HG03575 (cell line): ENCODE measurements around the gene EBF4.

Source experiments
- ATAC-seq: cut with Tn5 transposase; IDR thresholded peaks from one replicate; pipeline ENCODE4 v1.9.1; 2021; ENCODE audit not compliant: unreplicated experiment, insufficient number of reproducible peaks, low FRiP score; ENCODE audit errors: extremely low read depth

Gene EBF4

GRCh38 chr20:2692036-2692885 is at the start of gene EBF4:
TSS of gene EBF4 (plus strand) at chr20:2692780. CDS start at chr20:2693646, 866 bp downstream.
- no peak for ATAC-seq

DNA sequence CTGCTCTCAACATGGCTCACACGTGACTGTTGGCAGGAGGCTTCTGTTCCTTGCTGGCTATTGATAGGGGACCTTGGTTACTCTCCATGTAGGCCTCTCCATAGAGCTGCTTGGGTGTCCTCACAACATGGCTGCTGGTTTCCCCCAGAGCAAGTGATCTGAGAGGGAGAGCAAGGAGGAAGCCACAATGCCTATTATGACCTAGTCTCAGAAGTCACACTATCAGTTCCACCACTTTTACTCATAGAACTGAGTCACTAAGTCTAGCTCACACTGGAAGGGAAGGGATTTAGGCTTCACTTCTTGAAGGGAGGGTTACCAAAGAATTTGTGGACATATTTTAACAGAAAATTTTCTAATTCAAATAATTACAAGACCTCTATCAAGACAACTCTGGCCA is 48.9 kb upstream of the EBF4 start:
- ATAC-seq = no peak

DNA sequence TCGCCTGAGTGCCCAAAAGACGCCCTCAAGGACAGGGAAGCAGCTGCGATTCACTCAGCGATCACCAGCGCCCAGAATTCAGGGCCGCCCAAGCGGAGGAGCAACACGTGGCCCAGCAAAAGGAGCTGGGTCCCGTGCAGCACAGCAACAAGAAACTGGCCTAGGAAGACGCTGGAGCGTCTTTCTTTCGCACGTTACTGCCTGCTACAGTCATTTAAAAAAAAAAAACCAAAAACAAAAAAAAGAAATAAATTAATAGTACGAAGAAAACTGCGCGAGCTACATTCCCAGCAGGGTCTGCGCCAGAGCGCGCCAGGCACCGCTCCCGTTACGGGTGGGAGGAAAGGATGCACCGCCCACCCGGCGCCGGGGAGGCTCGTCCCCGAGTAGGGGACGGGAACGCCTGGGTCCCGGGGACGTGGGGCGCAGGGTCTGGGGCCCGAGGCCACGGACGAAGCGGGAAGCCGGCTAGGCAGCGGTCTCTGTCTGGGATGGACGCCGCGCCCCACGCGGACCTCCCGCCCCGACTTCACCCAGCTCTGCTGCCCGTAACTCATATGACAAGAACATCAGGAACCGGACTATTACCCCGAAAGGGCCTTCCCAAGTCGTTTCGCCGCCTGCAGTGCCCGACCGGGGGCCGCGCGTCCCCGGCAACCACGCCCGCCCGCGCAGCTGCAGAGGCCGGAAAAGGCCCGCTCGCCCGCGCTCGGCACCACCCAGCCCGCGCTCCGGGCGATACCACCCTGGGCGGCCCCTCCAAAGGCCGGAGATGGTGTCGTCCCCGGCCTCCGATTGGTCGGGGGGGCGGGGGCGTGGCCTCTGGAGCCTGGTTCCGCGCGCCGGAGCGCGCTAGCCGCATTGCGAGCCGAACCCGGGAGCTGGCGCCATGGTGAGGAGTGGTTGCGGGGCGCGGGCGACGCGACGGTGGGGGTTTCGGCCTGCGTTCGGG is 40.5 kb upstream of the EBF4 start, which contains the start of gene NOP56:
NOP56 (plus strand) TSS at position 861 of the 952 bp plus-strand sequence; CDS start at position 890, 29 bp downstream.
- no peak for ATAC-seq

- no peak for ATAC-seq
These were observed 39.6 kb upstream of the EBF4 start for GRCh38 chr20:2652724-2653555.

GRCh38 chr20:2653556-2654383 is 38.8 kb upstream of the EBF4 start:
- ATAC-seq = no peak

- ATAC-seq = no peak
These were observed 38.2 kb upstream of the EBF4 start for GRCh38 chr20:2654384-2654822.

DNA sequence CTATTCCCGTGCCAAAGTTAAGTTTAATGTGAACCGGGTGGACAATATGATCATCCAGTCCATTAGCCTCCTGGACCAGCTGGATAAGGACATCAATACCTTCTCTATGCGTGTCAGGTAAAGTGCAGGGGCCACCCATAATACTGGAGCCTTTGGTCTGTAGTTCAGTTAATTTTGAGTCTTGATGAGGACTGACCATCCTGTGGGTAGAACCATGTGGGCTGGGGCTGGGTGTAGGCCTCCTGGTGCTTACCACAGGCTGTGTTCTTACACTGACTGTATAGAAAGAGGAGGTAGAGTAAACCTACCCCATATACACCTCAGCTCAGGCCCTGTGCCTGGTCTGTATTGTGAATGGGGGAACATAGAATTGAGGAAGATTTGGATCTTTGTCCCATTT is 37.7 kb upstream of the EBF4 start:
- no peak for ATAC-seq

GRCh38 chr20:2655331-2656116 is 37.1 kb upstream of the EBF4 start:
- ATAC-seq = no peak

- ATAC-seq = no peak
These were observed 36.0 kb upstream of the EBF4 start for GRCh38 chr20:2656471-2657117.

DNA sequence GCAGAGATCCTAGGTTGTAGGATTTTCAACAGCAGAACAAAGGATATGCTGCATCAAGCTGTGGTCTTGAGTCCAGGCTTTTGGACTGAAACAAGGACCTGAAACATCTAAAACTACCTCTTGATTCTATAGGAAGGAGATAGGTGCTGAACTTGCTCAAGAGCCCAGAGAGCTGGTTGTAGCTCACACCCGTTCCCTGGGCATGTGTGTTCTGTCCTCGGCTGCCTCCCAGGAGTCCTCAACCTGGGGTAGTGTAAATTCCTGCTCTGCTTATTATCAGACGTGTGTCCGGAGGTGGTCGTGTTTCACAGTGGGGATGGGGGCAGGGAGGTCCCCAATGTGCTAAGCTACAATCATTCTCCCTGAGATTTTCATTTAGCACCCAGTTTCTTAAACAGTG is 35.3 kb upstream of the EBF4 start:
- no peak for ATAC-seq

- ATAC-seq = no peak
These were observed 34.9 kb upstream of the EBF4 start for GRCh38 chr20:2657674-2658073.

GRCh38 chr20:2658414-2659354 is 33.9 kb upstream of the EBF4 start:
- ATAC-seq = no peak

GRCh38 chr20:2659547-2659946 is 33.0 kb upstream of the EBF4 start:
- no peak for ATAC-seq

DNA sequence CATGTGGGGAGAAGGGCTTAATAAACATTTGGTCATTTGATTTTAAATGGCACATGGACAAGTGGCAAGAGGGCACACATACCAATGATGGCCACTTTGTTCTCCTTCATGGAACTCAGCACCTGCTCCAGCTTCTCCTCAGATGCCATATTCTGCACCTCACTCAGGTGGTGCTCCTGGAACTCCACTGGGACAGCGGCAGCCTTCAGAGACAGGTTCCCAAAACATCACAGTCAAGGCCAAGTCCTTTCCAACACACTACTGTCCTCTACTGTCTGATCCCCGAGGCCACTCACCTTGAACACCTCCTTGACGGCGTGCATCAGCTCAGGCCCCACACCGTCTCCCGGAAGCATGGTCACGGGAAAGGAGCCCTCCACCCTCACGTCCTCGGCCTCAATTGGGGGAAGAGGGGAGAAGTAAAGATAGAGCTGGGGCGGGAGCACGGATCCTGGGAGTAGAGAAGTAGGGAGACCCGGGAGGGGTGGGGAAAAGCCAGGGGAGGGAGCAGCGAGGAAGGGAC is 29.2 kb upstream of the EBF4 start:
- no peak for ATAC-seq

- peak; percentile 56 for ATAC-seq
These were observed 28.5 kb upstream of the EBF4 start, which contains the start of gene IDH3B for GRCh38 chr20:2663887-2664719. TSS of gene IDH3B (minus strand) at chr20:2664216. CDS start at chr20:2664188, 28 bp downstream.
